GM18508 (cell line): ENCODE measurements around the gene BACH2.

Source experiments
- ATAC-seq: cut with Tn5 transposase; IDR thresholded peaks from one replicate; pipeline ENCODE4 v1.9.1; 2021; ENCODE audit warnings: moderate number of reproducible peaks; ENCODE audit not compliant: insufficient read depth, unreplicated experiment

BACH2 gene

DNA sequence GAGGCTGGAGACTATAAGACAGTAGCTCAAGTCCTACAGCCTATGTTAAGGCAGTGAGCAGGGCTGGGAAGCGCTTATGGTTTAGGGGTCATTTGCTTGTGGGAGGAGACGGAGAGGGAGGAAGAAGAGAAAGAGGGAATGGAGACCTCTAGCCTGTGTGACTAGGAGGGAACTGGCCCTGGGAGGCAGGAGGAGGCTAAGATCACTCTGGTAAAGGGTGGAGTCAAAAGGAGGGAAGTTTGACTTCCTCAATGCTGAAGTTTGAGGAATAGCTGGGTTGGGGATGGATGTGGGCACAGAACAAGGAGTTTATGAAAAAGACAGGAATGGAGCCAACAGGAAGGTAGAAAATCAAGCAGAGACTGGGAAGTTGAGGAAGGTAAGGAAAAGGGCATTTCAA is 6.4 kb upstream of the BACH2 start:
- no peak for ATAC-seq

DNA sequence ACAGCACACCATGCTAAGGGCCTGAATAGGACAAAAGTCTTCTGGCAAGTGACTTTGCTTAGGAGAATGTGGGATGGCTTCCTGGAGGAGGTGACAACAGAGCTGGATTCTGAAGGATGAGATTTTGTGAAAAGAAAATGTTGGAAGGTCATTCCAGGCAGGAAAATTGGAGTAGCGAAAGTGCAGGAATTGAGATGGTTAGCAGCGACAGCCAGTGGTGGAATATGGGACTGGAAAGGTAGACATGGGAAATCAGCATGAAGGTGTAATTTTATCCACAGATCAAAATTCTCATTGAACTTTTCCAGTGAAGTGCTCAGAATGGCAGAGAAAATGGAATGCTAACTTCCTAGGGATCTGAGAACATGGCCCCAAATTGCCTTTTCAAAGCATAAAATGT is 5.7 kb upstream of the BACH2 start:
- no peak for ATAC-seq

DNA sequence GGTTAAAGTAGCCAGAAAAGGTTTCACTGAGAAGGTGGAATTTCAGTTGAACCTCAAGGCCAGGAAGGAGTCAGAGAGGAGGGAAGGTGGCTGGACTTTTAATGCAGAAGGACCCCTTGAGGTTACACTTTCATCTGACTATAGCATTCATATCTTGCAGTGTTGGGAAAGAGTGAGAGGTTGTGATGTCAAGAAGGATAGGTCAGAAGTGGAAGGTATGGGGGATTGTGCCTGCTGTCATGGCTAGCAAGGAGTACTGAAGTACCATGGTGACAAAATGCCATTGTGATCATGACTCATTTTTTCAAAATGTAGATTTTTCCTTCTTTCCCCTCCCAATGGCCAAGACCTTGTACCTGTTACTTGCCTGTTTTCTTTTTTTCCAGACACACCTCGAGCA is 5.2 kb upstream of the BACH2 start:
- no peak for ATAC-seq

DNA sequence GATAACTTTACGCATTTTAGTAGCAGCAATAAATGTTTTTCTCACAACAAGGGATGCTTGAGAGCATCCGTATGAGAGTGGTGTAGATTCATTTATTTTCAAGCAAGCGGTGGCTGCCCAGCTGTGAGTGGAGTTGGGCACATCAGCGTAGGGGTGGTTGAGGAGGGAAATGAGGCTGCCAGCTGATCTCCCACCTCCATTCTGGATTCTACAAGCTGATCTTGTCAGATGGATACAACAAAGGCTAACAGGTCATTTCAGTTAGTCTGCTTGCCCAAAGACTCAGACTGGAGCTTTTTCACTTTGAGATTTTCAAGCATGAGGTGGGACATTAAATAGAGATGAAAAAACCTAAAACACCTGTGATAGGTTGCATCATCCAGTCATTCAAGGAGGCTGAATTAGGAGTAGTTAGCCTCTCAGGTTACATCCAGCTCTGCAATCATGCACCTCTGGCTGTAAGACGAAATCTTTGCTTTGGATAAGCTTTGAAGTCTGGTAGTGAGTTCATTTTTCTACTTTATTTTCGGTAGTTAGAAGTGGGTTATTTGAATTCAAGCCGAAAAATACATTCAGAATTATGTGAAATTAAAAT is 1.9 kb upstream of the BACH2 start:
- no peak for ATAC-seq

DNA sequence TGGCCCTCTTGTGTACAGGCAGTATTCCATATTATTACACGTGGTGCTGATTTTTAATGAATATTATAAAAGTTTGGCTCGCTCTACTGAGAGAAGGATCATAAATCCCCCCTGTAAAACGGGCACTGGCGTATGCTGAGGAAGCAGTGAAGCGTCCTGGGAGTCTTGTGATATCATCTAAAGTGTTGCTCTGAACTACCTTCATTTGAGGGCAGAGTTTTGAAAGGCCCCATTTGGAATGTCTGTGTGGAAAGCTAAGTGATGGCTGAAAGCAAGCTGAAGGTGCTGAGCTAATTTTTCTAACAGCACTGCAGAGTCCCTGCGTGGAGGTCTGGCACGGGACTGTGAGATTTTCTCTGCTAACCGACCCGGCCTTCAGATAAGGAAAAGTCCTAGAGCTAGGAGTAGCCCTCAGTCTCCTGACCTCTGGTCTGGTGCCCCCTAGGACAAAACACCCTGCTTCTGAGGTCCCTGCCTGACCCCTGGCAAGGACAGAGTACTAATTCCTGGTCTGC is 1.3 kb upstream of the BACH2 start:
- no peak for ATAC-seq

DNA sequence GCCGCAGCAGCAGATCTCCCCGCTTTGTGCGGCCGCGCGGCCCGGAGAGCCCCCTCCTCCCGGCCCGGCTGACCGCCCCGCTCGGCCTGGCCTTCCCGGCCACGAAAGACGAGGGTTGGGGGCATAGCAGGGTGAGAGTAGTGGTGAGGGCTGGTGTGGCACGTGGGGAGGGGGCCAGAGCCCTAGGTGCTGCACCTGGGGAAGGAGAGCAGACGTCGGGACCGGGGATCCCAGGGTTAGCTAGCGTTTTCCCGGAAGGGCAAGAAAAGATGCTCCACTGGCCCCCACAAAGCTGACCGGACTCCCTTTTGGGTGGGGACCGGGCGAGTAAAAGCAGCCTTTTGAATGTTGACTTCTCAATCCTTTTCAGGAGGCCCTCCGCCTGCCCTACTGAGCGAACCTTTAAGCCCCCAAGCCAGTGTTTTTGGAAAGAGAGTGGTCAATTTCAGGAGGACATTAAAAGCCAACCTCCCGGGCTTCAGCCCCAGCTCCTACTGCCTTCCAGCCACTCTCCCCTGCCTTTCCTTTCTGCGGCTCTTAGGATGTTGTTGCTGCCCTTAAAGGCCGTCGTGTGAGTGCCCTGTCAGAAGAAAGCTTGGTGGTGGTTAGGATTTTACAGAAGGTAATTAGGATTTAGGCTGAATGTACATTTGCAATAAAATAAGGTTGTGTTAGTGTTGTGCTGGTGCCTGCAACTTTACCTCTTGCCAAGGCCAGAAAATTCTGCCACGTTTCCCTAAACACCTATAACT is 648 bp upstream of the BACH2 start:
- no peak for ATAC-seq

DNA sequence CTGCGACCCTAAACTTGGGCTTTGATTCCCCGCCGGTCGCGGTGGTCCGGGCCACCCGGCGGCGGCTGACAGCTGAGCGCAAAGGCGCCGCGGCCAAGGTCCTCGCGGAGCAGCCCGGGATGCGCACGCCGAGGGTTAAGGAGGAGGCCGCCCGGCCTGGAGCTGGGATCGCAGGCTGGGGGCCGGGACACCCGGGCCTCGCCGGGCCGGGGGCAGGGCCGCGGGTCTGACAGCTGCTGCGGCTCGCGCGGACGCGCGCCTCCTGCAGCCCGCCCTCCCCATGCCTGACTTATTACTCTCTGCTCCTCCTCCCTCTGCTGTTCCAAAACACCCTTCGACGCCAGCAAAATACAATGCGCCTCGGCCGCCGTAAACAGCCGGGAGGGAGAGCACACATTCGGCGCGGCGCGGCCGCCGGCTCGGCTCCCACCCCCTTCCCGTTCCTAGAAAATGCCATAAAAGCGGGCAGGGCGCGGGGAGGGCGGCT is 746 bp downstream of the BACH2 start:
- ATAC-seq = no peak

DNA sequence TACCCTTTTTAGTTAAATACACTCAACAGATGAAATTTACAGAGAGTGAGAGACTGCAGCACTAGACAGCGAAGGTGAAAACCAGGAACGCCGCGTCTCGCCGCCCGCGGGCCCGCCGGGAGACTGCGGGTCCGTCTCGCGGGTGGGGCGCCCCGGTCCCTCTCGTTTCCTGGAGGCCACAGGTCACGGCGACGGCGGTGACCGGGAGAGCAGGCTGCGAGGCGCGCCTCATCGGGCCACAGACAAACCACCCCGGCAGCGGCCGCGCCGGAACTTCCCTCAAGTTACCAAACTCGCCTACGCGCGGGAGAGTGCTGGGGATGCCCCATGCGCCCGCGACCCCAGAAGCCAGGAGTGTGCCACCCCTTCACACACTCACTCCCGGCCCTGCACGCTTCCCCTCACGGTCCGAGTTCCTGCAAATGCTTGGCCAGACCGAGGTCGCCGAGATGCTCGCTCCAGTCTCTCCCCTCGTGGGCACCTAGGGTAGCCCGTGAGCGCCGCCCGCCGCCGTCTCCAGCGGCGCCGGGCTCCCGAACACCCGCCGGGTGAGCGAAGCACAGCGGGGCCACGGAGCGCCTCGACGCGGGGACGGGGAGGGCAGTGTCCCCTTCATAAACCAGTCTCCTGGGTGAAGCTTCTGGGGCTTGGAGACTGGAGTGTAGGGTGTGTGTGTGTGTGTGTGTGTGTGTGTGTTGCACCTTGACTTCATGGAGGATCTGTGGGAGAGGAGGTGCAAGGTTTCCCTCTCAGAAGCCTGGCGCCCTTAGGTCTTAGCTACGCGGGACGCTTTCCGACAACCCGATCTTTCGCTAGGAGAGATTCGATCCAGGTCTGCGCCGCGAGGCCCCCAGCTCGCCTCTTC is 1.4 kb downstream of the BACH2 start:
- no peak for ATAC-seq

DNA sequence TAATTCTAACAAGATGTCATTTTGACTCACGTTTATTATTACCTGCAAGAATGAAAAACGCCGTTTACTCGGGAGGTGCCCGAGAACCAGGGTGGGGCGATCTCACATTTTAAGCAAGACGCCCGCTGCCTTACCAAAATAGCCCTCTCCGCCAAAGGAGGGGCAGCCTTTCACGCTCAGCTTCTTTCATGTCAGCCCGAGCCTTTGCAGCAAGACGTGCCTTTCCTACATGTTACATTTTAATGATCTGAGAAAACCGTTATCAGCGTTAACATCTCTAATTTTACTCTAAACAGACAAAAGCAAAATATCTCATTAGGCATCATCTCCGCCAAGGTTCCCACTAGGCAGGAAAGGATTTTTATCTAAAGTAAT is 2.0 kb downstream of the BACH2 start:
- ATAC-seq = no peak

DNA sequence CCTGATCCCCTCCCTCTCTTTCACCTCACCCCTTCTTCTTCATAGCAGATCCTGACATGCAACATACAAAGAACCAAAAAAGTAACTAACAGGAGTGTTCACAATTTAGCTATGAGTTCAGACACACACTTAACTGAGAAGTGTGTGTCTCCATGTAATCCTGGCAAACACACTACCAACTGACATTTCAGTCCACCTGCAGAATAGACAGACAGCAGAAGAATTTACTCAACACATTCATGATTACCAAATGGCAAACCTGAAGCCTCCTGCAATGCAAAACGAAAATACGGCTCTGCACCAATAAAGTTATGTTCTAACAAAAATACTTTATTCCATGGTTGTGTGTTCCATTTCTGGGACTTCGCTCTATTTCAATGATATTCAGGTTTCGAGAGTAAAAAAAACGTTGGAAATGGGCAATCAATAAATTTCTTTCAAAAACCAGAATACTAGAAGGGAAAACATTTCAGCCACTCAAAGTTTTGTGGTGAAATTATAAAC is 2.6 kb downstream of the BACH2 start:
- no peak for ATAC-seq

DNA sequence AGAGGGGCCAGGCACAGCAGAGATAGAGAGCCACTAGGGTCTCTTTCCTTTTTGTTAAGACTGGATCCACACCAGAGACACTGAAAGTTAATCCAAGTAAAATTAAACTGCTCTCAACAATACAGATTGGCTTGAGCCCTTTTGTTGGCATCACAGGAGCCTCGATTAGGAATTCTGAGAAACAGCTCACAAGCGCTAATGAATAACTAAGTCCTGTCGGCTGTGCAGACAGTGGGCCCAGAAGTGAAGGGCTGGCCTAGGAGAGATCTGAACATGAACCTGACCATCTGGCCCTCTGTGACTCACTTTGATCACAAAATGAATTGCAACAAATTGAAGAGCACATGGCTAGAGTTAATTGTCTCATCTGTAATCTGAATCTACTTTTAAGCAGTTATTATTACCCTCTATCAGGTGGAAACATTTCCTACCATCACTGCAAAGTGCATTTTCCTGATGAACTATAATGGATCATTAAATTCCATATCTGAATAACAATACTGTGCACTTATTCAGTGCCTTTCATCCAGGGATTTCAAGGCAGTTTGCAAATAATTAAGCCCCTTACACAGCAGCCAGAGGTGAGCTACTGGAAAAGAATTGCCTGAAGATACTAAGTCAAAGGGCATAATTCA is 3.2 kb downstream of the BACH2 start:
- no peak for ATAC-seq

DNA sequence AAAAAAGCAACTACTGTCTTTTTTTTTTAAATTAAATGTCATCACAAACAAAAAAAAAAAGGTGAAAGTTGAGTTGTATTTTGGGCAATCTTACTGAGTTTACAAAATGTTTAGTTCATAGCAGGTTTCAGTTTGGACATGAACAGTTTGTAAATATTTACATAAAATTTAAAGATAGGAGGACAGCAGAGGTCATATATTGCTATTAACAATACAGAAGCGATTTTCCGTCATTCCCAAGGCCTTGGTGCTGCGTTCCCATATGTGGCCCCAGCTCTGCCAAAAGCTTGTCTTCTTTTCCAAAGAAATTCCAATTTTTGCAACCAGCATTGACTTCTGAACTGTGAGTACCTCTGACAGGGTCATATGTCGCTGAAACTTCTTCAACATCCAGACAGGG is 5.1 kb downstream of the BACH2 start:
- ATAC-seq = no peak

DNA sequence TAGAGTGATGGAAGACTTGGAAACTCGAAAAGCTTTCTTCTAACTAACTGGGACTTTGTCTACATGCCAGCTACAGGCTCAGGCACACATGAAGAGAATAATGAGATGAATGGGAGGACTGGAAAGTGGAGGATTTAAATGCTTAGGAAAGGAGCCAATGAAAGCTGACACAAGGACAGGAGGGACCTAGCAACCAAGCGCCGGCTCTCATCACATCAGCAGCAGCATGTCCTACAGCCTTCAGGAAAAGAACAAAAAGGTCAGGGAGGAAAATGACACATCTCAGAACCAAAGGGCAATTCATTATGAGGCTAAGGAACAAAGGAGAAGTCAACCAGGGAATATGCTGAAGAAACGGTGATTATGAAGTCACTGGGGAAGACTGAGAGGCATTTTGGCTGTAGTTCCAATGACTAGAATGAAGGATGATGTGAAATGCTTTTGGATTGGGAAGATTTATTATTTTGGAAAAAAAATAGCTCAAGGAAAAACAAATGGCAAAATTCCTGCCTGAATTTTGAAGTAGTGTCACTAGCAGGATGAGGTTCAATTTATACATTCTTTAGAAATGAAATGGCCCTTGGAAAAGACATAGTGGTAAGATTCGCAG is 5.7 kb downstream of the BACH2 start:
- ATAC-seq = no peak

DNA sequence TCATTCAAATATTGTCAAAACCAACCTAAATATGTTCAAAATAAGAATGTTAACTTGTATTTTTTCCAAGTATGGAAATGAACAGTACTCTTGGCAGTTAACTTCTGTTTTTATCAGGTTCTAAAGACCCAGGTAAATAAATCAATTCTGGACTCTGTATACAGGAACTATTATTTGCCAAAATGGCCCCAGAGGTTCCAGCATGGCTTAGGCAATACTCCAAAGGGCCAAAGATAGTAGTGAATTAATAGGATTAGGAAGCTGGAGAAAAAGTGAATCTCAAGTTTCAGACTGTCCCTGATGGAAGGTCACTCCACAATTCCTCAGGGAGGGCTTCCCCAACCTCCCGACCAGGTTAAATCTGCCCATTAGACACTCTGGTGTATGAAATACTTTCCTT is 6.7 kb downstream of the BACH2 start:
- no peak for ATAC-seq

DNA sequence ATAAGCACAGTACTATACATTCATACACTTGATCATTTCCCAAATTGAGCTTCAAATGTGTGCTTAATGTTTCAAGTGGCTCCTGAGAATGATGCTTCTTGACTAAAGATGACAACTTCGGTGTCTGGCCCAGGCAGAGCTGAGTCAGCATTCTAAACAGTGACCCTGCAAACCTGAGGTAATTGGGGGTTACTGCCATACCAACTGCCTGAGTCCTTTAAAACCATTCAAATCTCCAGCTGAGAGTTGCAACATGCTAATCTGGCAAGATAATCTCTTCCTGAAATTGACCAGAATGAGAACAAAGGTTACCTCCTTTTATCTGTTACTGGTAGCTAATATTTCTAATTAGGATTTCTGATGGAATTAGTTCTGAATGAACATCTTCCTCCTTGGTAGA is 8.2 kb downstream of the BACH2 start:
- no peak for ATAC-seq

DNA sequence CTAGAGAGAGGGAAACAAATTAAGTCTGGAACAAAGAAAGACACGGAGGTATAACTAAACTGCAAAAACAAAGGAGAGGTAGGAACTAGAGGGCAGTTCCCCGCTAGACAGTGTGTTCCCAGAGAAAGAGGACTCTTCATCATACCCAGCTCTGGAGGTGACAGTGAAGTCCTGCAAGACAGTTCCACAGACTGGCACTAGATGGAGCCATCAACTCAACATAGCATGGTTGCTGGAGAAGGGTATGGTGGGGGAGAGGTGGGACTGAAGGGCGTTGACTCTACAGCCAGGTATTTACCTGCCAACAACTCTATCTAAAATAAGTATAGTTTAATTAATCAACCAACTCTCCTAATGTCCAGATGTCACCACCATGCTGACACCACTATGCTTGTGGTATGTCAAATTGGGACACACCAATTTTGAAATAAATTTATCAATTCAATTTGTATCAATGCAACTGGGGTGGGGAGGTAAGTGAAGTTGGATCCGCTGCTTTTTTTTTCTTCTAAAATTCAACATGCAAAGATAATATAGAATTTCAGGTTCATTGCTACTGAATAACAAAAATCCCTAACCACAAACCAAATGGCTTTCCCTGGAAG is 9.7 kb downstream of the BACH2 start:
- ATAC-seq = no peak

DNA sequence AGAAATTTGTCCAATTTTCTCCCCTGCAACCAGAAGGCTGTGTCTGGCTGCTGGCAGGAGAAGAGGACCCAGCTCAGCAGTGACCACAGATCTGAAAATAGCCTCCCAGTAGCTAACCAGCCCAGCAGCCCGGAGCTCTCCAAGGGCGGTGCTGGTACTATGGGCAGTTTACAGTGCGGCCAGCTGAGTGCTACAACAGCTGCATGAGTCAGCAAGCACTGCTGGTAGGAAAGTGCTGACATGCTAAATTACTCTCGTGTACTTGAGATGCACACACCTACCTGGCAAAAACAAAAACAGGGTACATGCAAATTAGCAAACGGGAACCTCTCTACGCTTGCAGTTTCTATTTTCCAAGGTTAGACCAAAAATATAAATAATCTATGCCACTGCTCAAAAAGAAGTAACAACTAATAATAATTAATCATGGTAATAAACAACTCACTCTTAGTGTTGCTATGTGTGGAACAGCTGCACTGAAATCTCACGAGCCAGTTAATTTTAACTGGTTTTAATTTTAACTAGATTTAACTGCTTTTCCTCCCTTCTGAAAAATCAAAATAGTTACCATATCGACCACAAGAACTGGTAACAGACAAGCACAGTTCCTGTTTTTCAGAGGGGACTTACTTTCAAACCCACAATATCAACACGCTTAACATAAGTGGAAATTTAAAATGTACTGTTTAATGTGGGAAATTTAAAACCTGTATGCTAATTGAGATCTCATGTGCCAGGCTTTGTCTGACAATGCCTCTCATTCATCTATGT is 10.8 kb downstream of the BACH2 start:
- peak; percentile 61 for ATAC-seq

DNA sequence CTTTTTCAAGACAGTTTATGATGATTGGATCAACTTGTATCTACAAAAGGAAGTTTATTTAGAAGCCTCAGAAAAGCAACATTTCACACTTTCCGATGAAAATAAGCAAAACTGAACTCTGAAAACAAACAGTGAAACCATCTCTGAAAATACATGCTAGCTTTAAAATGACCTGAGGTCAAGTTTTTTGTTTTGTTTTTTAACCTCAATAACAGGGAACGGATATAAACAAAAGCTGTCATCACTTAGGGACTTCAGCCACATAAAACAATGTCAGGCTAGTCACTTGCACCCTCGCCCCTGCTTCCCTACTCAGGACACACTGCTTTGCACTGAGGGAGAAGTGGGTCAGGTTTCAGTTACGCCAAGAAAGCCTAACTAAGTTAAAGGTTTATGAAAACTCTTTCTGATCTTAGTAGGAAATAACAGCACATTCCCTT is 11.6 kb downstream of the BACH2 start:
- ATAC-seq = peak; percentile 10
